Heart left ventricle (tissue), 13 donors: ENCODE data around the gene IKZF3.

Experiments
- POLR2A ChIP-seq, 2 donors: fragments of 450-650 bp; IDR thresholded peaks; one replicate each; pipeline ENCODE4 v1.6.1; 2017; ENCODE audit warnings: antibody characterized with exemption in 2 of 2, mild to moderate bottlenecking in 2 of 2, moderate library complexity in 2 of 2
- TF ChIP-seq, protein P1 (sequence below), 12 donors: fragments of 200-600 bp; sonication (generic) in 4 of 12; IDR thresholded peaks; one replicate each; pipeline versions ENCODE4 v1.5.0 to v1.8.0; 2018 to 2022; ENCODE audit warnings: antibody characterized with exemption in 12 of 12, mild to moderate bottlenecking in 5 of 12
- donor health status: ischemic (EF 13 %, LVEDD 7.1; RV severe dilation, severe dysfunction).
- donor health status: DM: no; HTN: yes; CAD: no.
- donor health status: DM: no; HTN: no; CAD: no.
- donor health status: ischemic (EF 25% LVEDD 6.9; RV normal size, moderate dysfunction).
- donor health status: ischemic (EF 25% LVEDD 5.7; RV mildly dilated, moderate dysfunction).
- donor health status: ischemic (EF 35%, LVEDD 5.7; RV mildly dilated, moderate dysfunction).
- donor health status: nonischemic (EF 11% LVEDD 7.7; RV severe dilation, severe dysfunction).
- donor health status: DM: yes; HTN: yes; CAD: no.
- donor health status: PGD.
- donor health status: ischemic (EF 29% LVEDD 5.4; RV normal size, mild dysfunction).
- donor health status: nonischemic (EF 23%, LVEDD 6.1; RV moderate dilation, normal function).

DNA sequence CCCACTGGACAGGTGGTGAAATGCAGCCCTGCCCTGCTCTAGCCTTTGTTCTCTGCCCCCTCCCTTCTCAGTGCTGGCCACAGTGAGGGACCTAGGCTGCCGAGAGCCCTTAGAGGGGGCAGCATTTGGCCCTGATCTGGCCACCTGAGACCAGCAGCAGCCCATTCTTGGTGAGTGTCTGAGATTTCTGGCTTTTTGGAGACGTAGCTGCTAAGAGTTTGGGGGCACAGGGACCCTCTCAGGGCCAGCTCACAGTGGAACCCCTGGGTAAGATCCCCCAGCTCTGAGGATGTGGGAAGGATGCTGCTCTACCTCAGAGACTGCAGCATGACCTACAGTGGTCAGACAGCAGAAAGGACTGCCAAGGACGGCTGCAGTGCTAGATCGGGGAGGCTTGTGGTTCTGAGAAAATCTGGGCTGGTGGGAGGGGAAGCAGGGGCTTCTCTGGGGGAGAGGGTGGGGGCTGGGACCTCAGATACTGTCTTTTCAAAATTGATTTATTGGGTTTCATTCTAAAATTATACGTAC lies 113.0 kb downstream of the IKZF3 start:
- TF ChIP-seq, protein P1, sequence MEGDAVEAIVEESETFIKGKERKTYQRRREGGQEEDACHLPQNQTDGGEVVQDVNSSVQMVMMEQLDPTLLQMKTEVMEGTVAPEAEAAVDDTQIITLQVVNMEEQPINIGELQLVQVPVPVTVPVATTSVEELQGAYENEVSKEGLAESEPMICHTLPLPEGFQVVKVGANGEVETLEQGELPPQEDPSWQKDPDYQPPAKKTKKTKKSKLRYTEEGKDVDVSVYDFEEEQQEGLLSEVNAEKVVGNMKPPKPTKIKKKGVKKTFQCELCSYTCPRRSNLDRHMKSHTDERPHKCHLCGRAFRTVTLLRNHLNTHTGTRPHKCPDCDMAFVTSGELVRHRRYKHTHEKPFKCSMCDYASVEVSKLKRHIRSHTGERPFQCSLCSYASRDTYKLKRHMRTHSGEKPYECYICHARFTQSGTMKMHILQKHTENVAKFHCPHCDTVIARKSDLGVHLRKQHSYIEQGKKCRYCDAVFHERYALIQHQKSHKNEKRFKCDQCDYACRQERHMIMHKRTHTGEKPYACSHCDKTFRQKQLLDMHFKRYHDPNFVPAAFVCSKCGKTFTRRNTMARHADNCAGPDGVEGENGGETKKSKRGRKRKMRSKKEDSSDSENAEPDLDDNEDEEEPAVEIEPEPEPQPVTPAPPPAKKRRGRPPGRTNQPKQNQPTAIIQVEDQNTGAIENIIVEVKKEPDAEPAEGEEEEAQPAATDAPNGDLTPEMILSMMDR (IDR thresholded peaks at IDR 0.05): no peak
- TF ChIP-seq POLR2A (IDR thresholded peaks at IDR 0.05): no peak
